Stomach (tissue), 9 donors: Measurements from ENCODE around the gene NYAP2. TPM values are rescaled to one million over a fixed set of nuclear protein-coding genes. Genes with fewer than 3 reads are reported as not detected.

Source experiments
- DNase-seq, 2 donors: peaks; one replicate each; pipeline versions ENCODE4 v3.0.0 to v3.0.0-alpha.2; 2013 to 2019
- H3K27ac ChIP-seq, 5 donors: fragments of 200-600 bp in 4 of 5; sonication (generic) in 4 of 5; one replicate each; pipeline ENCODE4 v1.5.1; 2013 to 2019; ENCODE audit warnings: mild to moderate bottlenecking in 1 of 5, moderate library complexity in 1 of 5
- H3K27me3 ChIP-seq, 3 donors: fragments of 200-600 bp; sonication (generic); one replicate each; pipeline ENCODE4 v1.5.1; 2017 to 2019; ENCODE audit warnings: mixed run types in 1 of 3
- H3K36me3 ChIP-seq, 4 donors: fragments of 200-600 bp; sonication (generic); 1 replicate in 3 of 4; 2 replicates in 1 of 4; pipeline ENCODE4 v1.5.1; 2016 to 2019
- H3K4me1 ChIP-seq, 4 donors: fragments of 200-600 bp; sonication (generic); one replicate each; pipeline ENCODE4 v1.5.1; 2016 to 2019
- H3K4me3 ChIP-seq, 4 donors: fragments of 200-600 bp; sonication (generic) in 3 of 4; one replicate each; pipeline ENCODE4 v1.5.1; 2016 to 2019; ENCODE audit warnings: mild to moderate bottlenecking in 1 of 4
- H3K9me3 ChIP-seq, 4 donors: fragments of 200-600 bp; sonication (generic); one replicate each; pipeline ENCODE4 v1.5.1; 2016 to 2019
- CTCF ChIP-seq, 7 experiments: fragments of 450-650 bp in 4 of 7; fragments of 200-600 bp in 3 of 7; sonication (generic) in 3 of 7; IDR thresholded peaks; one replicate each; pipeline ENCODE4 v1.5.1; 2016 to 2019; ENCODE audit warnings: antibody characterized with exemption in 7 of 7, control low read depth in 2 of 7, mild to moderate bottlenecking in 1 of 7
- EP300 ChIP-seq: sonication (generic); formaldehyde crosslinking; IDR thresholded peaks from one replicate; pipeline ENCODE4 v1.6.1; 2017; ENCODE audit warnings: antibody characterized with exemption
- POLR2A ChIP-seq, 4 donors: fragments of 450-650 bp; IDR thresholded peaks; one replicate each; pipeline ENCODE4 v1.6.1; 2016; ENCODE audit warnings: antibody characterized with exemption in 4 of 4, control low read depth in 2 of 4, mild to moderate bottlenecking in 1 of 4, moderate library complexity in 1 of 4
- POLR2AphosphoS5 ChIP-seq, 3 donors: sonication (generic); formaldehyde crosslinking; IDR thresholded peaks; one replicate each; pipeline ENCODE4 v1.6.1; 2016; ENCODE audit warnings: antibody characterized with exemption in 3 of 3
- WGBS, 5 donors: extraction: QIAGEN DNeasy Blood & Tissue Kit in 3 of 5; methylation state at CpG; one replicate each; pipeline versions ENCODE4 v1.1.5 to v1.1.7; 2013 to 2018; 5-methylcytosine and 5-hydroxymethylcytosine counted together
- intact Hi-C: fragments of 100-400 bp; cut with DNase I; formaldehyde crosslinking; loops from one replicate; pipeline ENCODE4 v1.15.1; 2023; ENCODE audit warnings: low total_unique reads
- polyA plus RNA-seq, 3 donors: library from polyadenylated mRNA; stranded (reverse); fragments of 200-250 nt; gene quantifications; one replicate each; pipeline ENCODE4 v1.2.3, GENCODE V29; 2013
- total RNA-seq, 5 donors: library from RNA; depleted of rRNA; stranded (reverse); fragments of >200 nt; gene quantifications; one replicate each; pipeline versions ENCODE4 v1.1.0 to v1.2.3, GENCODE V29; 2014 to 2016
- donor health status: healthy with polysubstance abuse.
- donor health status: Bipolar disorder and iron deficiency.
- donor health status: healthy.

Gene NYAP2
- total and polyA plus RNA-seq, 8 donors = under 0.01 to 0.18 (median 0.03) TPM; not detected in 5

- no peak for DNase-seq
- H3K27me3 ChIP-seq = no peaks in the 10 kb centered on the region
- TF ChIP-seq CTCF (IDR thresholded peaks at IDR 0.05) (no peak), POLR2A (IDR thresholded peaks at IDR 0.05) (no peak), POLR2AphosphoS5 (IDR thresholded peaks at IDR 0.05) (no peak), EP300 (no peak)
- no peaks in the 10 kb centered on the region for H3K36me3 ChIP-seq
- H3K4me3 ChIP-seq = no peak overlapping the region
- H3K9me3 ChIP-seq = no peaks in the 10 kb centered on the region
- intact Hi-C loops = no loop called here
- no peak overlapping the region for H3K27ac ChIP-seq
- no peaks in the 10 kb centered on the region for H3K4me1 ChIP-seq
Observed at GRCh38 chr2:225501022-225501421, 101.5 kb downstream of the NYAP2 start.

GRCh38 chr2:225502971-225503370 is 103.5 kb downstream of the NYAP2 start:
- intact Hi-C loops = no loop called here
- H3K27me3 ChIP-seq = no peaks in the 10 kb centered on the region
- no peak overlapping the region for H3K27ac ChIP-seq
- no peaks in the 10 kb centered on the region for H3K36me3 ChIP-seq
- TF ChIP-seq CTCF (IDR thresholded peaks at IDR 0.05) (no peak), POLR2A (IDR thresholded peaks at IDR 0.05) (no peak), EP300 (no peak), POLR2AphosphoS5 (IDR thresholded peaks at IDR 0.05) (no peak)
- H3K4me3 ChIP-seq = no peak overlapping the region
- WGBS, 5 donors = 65 to 91% (median 77%) methylated on average over 1 of the region's 1 CpG
- no peaks in the 10 kb centered on the region for H3K9me3 ChIP-seq
- no peaks in the 10 kb centered on the region for H3K4me1 ChIP-seq
- no peak for DNase-seq

GRCh38 chr2:225510796-225511195 is 111.3 kb downstream of the NYAP2 start:
- DNase-seq = no peak
- 67 to 90% (median 88%) methylated on average over 1 of the region's 1 CpG for WGBS, 5 donors
- intact Hi-C loops = no loop called here
- TF ChIP-seq CTCF (IDR thresholded peaks at IDR 0.05) = no peak
- no peak for TF ChIP-seq POLR2AphosphoS5 (IDR thresholded peaks at IDR 0.05)
- no peak for TF ChIP-seq POLR2A (IDR thresholded peaks at IDR 0.05)
- no peak for TF ChIP-seq EP300
- H3K36me3 ChIP-seq = no peaks in the 10 kb centered on the region
- H3K27ac ChIP-seq = no peak overlapping the region
- H3K4me1 ChIP-seq = peaks cover 0 to 7% (median 4%) of the 10 kb centered on the region in 4 donors
- H3K4me3 ChIP-seq = no peak overlapping the region
- no peaks in the 10 kb centered on the region for H3K27me3 ChIP-seq
- no peaks in the 10 kb centered on the region for H3K9me3 ChIP-seq

- Histone ChIP-seq H3K9me3 (no peaks in the 10 kb centered on the region), H3K4me1 (peaks cover 0 to 7% (median 4%) of the 10 kb centered on the region in 4 donors), H3K4me3 (no peak overlapping the region), H3K36me3 (no peaks in the 10 kb centered on the region), H3K27ac (no peak overlapping the region), H3K27me3 (no peaks in the 10 kb centered on the region)
- no peak for DNase-seq
- WGBS, 5 donors = 8 to 49% (median 41%) methylated on average over 1 of the region's 1 CpG
- intact Hi-C loops = no loop called here
- TF ChIP-seq POLR2AphosphoS5 (IDR thresholded peaks at IDR 0.05) (no peak), CTCF (IDR thresholded peaks at IDR 0.05) (no peak), EP300 (no peak), POLR2A (IDR thresholded peaks at IDR 0.05) (no peak)
Observed at GRCh38 chr2:225512469-225512868, 113.0 kb downstream of the NYAP2 start.
